H1 (cell line): ENCODE data around the gene PRPF6. TPM values are rescaled to one million over a fixed set of nuclear protein-coding genes. Genes with fewer than 3 reads are reported as not detected.

Experiments
- CHD7 ChIP-seq: fragments of 300-600 bp; sonication (generic); IDR thresholded peaks from 2 replicates; pipeline ENCODE4 v1.7.1; 2012; ENCODE audit warnings: low read length, moderate library complexity, mild to moderate bottlenecking, inconsistent platforms; ENCODE audit not compliant: insufficient replicate concordance
- polyA plus RNA-seq, 7 experiments: library from polyadenylated mRNA; depleted of rRNA in 3 of 7; stranded (reverse) in 5 of 7; unstranded in 2 of 7; fragments of >200 nt in 5 of 7; fragments of 200-250 nt in 2 of 7; gene quantifications; 1 replicate in 5 of 7; 2 replicates in 1 of 7; 4 replicates in 1 of 7; pipeline versions ENCODE4 v1.2.1 to v1.2.3, GENCODE V29; 2011 to 2013; ENCODE audit warnings: missing spikeins in 2 of 7, mixed read lengths in 2 of 7
- total RNA-seq: library from RNA; stranded (reverse); fragmentation: NEBNext Ultra II Directional; extraction: Animal tissue kit (Norgen Biotek cat#: 25700); gene quantifications from 2 replicates; pipeline ENCODE4 v1.2.1, GENCODE V29; 2021

The PRPF6 gene
- total and polyA plus RNA-seq, 2 of the 8 experiments (the other 6 are each of a cell fraction or from before 2014, with no cell fraction given) = 27.9 to 76.9 TPM

GRCh38 chr20:63956664-63957003, 24.3 kb upstream of the PRPF6 start (continued):
- no peak for TF ChIP-seq CHD7
